ENCODE data around the gene SLC9A3. TPM values are rescaled to one million over a fixed set of nuclear protein-coding genes. Genes with fewer than 3 reads are reported as not detected.

Gene SLC9A3
- total and polyA plus RNA-seq, 2 donors = 2.1 to 2.8 TPM

GRCh38 chr5:445591-445990, 78.7 kb downstream of the SLC9A3 start:
- H3K36me3 ChIP-seq (ENCODE audit: insufficient read depth) = peaks cover 2% of the 10 kb centered on the region
- DNase-seq (ENCODE audit: extremely low spot score) = no peak
- H3K4me3 ChIP-seq (ENCODE audit: low read depth, low read length) = no peak overlapping the region
- WGBS = 88% methylated on average over 10 of the region's 10 CpGs
- peaks cover 2% of the 10 kb centered on the region for H3K4me1 ChIP-seq (ENCODE audit: insufficient read depth)
- H3K27ac ChIP-seq (ENCODE audit: low read depth) = no peak overlapping the region

- Histone ChIP-seq H3K4me3 (ENCODE audit: low read depth, low read length) (peak overlapping the region; percentile 77), H3K36me3 (ENCODE audit: insufficient read depth) (no peaks in the 10 kb centered on the region), H3K4me1 (ENCODE audit: insufficient read depth) (peaks cover 2% of the 10 kb centered on the region), H3K27ac (ENCODE audit: low read depth) (no peak overlapping the region)
- whole genome bisulfite sequencing = 80% methylated on average over 8 of the region's 8 CpGs
- DNase-seq (ENCODE audit: extremely low spot score) = no peak
These were observed 80.0 kb downstream of the SLC9A3 start for GRCh38 chr5:444226-444625.

GRCh38 chr5:443239-444151, 80.8 kb downstream of the SLC9A3 start:
- WGBS = 16% methylated on average over 62 of the region's 62 CpGs
- no peaks in the 10 kb centered on the region for H3K36me3 ChIP-seq (ENCODE audit: insufficient read depth)
- no peak for DNase-seq (ENCODE audit: extremely low spot score)
- H3K27ac ChIP-seq (ENCODE audit: low read depth) = no peak overlapping the region
- H3K4me1 ChIP-seq (ENCODE audit: insufficient read depth) = peaks cover 2% of the 10 kb centered on the region
- H3K4me3 ChIP-seq (ENCODE audit: low read depth, low read length) = peak overlapping the region; percentile 77

DNA sequence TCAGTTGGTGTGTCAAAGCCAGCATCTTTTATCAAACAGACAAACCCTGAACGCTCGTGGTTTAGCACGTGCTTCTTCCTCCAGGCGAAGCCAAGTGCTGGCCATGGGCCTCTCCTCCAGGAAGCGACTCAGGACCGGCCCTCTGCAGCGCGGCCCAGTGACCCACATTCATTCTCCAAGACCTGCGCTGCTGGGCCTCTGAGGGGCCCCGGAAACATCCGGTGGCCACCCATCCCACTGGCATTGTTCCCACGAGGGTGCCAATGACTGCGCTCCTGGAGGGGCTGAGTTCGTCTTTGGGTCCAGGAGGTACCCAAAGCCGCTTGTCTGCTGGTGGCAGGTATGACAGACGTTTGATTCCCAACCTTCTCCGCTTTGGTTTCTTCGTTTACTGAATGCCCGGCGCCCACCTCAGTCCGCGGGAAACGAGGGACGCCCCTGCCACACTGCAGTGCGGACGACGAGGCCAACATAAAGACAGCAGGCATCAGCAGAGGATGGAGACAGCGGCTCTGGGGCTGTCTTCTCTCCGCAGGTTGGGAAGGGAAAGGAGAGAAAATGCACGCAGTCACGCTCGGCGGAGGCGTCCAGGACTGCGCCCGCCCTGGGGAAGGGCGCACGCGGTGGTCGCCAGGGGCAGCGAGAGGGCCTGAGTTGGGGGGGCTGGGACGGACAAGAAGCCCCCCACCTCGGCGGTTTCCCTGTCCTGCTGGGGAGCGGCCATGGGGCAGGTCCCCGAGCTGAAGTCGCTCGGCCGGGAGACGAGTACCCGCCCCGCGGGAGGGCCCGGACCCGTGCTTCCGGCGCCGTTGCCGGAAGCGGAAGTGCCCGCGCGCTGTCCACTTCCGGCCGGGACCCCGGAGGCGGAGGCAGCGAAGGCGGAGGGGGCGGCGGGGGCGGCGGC, 81.7 kb downstream of the SLC9A3 start, which contains the start of gene EXOC3:
Gene EXOC3, plus strand, starts transcription at position 842 of the 904 bp plus-strand sequence. CDS start 3,030 bp downstream, outside the sequence.
- WGBS = 5% methylated on average over 71 of the region's 73 CpGs
- DNase-seq (ENCODE audit: extremely low spot score) = no peak

DNA sequence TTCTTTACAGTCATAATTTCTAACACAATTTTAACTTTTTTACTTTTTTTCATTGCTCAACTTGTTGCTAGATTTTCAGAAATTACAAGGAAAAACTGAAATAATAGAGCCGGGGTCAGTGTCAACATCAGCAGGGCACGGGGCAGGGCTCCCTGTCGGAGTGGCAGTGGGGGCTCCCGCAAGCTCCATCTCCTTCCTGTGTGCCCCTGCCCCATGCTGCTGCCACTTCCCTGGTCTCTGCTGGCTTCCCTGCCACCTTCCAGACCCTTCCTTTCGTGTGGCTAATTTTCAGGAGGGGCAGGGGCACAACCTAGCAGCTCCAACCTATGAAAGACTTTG, 82.3 kb downstream of the SLC9A3 start:
- Histone ChIP-seq H3K27ac (ENCODE audit: low read depth) (no peak overlapping the region), H3K4me1 (ENCODE audit: insufficient read depth) (peaks cover 2% of the 10 kb centered on the region), H3K4me3 (ENCODE audit: low read depth, low read length) (peak overlapping the region; percentile 77), H3K36me3 (ENCODE audit: insufficient read depth) (no peaks in the 10 kb centered on the region)
- 92% methylated on average over 5 of the region's 5 CpGs for WGBS
- no peak for DNase-seq (ENCODE audit: extremely low spot score)

More for the DNA sequence above, 81.7 kb downstream of the SLC9A3 start, which contains the start of gene EXOC3:
- Histone ChIP-seq H3K4me1 (ENCODE audit: insufficient read depth) (peaks cover 2% of the 10 kb centered on the region), H3K36me3 (ENCODE audit: insufficient read depth) (no peaks in the 10 kb centered on the region), H3K4me3 (ENCODE audit: low read depth, low read length) (peak within 1 kb of the TSS; percentile 77), H3K27ac (ENCODE audit: low read depth) (peak within 1 kb of the TSS; percentile 73)

DNA sequence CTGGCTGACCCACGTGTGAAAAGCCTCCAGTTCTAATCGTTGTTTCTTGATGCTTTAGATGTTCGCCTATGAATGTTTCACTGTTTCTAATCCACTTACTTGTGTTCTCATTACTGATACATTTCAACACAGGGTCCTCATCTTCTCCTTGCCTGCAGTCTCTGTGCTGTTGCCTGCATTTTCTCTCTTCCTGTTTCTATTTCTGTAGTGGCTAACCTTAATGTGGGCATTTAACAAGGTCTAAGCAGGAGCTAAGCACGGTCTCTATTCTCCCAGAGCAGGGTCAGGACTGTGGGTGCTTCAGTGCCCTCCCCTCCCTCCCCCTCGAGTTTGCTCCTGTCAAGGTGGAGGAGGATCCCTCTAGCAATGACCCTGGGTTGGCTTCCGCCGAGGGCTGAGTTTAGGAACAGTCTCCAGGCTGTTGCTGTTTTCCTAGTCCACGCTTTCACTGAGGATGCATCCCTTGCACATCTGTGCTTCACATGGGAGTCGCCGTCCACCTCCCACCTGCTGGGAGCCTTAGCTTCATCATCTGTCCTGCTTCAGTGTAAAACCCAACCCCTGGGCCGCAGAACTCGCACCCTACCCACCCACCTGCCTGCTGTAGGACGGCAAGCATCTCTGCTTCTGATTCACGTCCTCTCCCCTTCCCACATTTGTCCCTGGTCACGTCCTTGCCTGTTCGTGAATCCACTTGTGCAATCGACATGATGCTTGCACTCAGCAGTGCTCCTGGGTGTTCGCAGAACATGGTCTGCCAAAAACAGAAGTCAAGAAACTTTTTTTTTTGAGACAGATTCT, 83.6 kb downstream of the SLC9A3 start:
- no peak overlapping the region for H3K27ac ChIP-seq (ENCODE audit: low read depth)
- H3K36me3 ChIP-seq (ENCODE audit: insufficient read depth) = no peaks in the 10 kb centered on the region
- H3K4me1 ChIP-seq (ENCODE audit: insufficient read depth) = peaks cover 2% of the 10 kb centered on the region
- WGBS = 76% methylated on average over 18 of the region's 18 CpGs
- DNase-seq (ENCODE audit: extremely low spot score) = no peak
- H3K4me3 ChIP-seq (ENCODE audit: low read depth, low read length) = no peak overlapping the region

DNA sequence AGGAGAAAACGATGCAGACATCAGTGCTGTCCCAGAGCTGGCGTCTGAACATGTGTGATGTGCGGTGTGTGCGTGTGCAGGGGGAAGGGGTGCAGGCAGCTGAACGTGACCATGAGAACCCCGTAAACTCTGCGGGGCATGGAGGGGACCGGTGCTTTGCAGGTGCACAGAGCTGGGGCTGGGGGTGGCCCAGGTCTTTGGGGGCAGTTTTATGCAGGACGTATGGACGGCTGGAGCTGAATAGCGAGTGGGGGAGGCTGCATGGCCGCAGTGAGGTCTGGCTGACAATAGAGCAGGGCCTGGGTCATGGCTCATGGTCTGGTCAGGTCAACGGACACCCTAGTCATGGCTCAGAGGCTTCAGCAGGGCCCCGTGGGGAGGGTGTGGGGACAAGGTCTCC, 84.6 kb downstream of the SLC9A3 start:
- Histone ChIP-seq H3K27ac (ENCODE audit: low read depth) (no peak overlapping the region), H3K4me1 (ENCODE audit: insufficient read depth) (peaks cover 2% of the 10 kb centered on the region), H3K4me3 (ENCODE audit: low read depth, low read length) (no peak overlapping the region), H3K36me3 (ENCODE audit: insufficient read depth) (no peaks in the 10 kb centered on the region)
- no peak for DNase-seq (ENCODE audit: extremely low spot score)
- 71% methylated on average over 14 of the region's 14 CpGs for WGBS

DNA sequence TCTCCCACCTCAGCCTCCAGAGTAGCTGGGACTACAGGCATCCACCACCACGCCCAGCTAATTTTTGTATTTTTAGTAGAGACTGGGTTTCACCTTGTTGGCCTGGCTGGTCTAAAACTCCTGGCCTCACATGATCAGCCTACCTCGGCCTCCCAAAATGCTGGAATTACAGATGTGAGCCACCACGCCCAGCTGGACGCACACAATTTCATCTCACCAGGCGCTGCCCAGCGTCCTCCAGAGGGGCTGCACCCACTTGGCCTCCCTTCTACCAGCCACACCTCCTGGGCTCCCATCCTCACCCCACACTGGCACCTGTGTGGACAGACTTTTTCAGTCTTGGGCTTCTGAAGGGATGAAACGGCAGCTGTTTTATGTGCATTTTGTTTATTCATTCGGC, 85.1 kb downstream of the SLC9A3 start:
- no peak for DNase-seq (ENCODE audit: extremely low spot score)
- Histone ChIP-seq H3K27ac (ENCODE audit: low read depth) (no peak overlapping the region), H3K36me3 (ENCODE audit: insufficient read depth) (no peaks in the 10 kb centered on the region), H3K4me1 (ENCODE audit: insufficient read depth) (peaks cover 2% of the 10 kb centered on the region), H3K4me3 (ENCODE audit: low read depth, low read length) (no peak overlapping the region)
- 77% methylated on average over 8 of the region's 8 CpGs for WGBS

- no peak for DNase-seq (ENCODE audit: extremely low spot score)
- 68% methylated on average over 14 of the region's 14 CpGs for WGBS
- peaks cover 2% of the 10 kb centered on the region for H3K4me1 ChIP-seq (ENCODE audit: insufficient read depth)
- no peak overlapping the region for H3K4me3 ChIP-seq (ENCODE audit: low read depth, low read length)
- H3K36me3 ChIP-seq (ENCODE audit: insufficient read depth) = no peaks in the 10 kb centered on the region
- no peak overlapping the region for H3K27ac ChIP-seq (ENCODE audit: low read depth)
These were observed 85.7 kb downstream of the SLC9A3 start for GRCh38 chr5:438481-438981.

DNA sequence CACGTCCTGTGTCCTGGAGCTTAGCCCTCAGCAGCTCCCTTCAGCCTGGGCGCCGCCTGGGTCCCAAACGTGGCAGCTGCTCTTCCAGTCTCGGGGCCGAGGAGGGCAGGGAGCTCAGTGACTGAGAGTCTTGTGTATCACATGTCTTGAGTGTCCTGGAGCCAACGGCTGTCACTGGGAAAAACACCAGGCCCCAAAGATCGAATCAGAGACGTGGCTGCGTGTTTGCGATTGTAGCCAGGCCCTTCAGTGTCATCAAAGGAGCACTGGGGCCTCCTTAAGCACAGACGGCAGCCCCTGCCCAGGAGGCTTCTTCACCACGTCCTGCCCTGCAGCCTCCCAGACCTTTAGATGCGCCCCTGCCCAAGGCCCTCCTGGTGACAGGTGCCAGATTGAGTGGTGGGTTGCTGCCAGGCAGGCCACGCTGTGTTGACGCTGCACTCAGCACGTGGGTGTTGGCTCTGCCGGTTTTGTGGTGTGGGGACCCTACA, 86.9 kb downstream of the SLC9A3 start:
- no peak overlapping the region for H3K4me3 ChIP-seq (ENCODE audit: low read depth, low read length)
- no peaks in the 10 kb centered on the region for H3K36me3 ChIP-seq (ENCODE audit: insufficient read depth)
- 50% methylated on average over 18 of the region's 18 CpGs for WGBS
- H3K27ac ChIP-seq (ENCODE audit: low read depth) = no peak overlapping the region
- peaks cover 2% of the 10 kb centered on the region for H3K4me1 ChIP-seq (ENCODE audit: insufficient read depth)
- DNase-seq (ENCODE audit: extremely low spot score) = no peak

DNA sequence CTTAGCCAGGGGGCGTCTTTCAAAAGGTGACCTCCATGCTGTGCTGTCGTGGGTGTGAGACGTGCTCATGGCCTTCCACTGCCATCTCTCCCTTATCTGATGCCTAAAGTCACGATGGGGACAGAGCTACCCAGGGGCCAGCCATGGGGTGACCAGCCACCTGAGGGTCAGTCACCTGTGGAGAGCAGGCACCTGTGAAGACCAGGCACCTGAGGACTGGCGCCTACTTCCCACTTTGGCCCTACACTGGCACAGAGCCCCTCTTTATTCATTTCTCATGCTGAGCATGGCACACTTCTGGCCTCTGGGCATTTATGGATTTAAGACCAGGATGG, 87.6 kb downstream of the SLC9A3 start:
- Histone ChIP-seq H3K27ac (ENCODE audit: low read depth) (no peak overlapping the region), H3K36me3 (ENCODE audit: insufficient read depth) (no peaks in the 10 kb centered on the region), H3K4me3 (ENCODE audit: low read depth, low read length) (no peak overlapping the region), H3K4me1 (ENCODE audit: insufficient read depth) (no peaks in the 10 kb centered on the region)
- no peak for DNase-seq (ENCODE audit: extremely low spot score)
- WGBS = 80% methylated on average over 5 of the region's 5 CpGs

DNA sequence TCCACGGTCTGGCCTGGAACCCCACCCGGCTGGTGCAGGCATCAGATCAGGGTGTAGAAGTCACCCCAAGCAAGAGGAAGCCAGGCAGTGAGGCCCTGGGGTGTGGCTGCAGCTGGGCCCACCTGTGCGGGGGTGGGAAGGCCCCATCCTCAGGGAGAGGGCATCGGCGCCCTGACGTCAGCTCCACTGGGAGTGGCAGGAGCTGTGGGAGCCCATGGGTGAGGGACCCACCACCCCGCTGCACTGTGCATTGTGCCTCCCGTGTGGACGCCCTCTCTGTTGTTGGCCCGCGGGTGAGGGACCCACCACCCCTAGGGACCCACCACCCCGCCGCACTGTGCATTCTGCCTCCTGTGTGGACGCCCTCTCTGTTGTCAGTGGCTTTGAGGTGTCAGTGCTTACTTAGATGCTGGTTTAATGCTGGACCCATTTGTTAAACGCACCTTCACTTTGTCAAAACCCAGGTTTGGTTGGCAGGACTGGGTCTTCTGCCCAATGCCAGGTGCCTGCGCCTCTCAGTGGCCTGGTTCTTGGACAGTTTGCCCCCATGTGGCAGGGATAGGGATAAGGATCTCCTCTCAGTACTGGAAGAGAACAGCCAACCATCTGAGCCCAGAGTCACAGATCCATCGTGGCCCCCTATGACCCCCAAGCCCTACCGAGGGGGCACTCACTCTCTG, 88.1 kb downstream of the SLC9A3 start:
- no peaks in the 10 kb centered on the region for H3K36me3 ChIP-seq (ENCODE audit: insufficient read depth)
- H3K4me3 ChIP-seq (ENCODE audit: low read depth, low read length) = no peak overlapping the region
- WGBS = 81% methylated on average over 18 of the region's 18 CpGs
- H3K27ac ChIP-seq (ENCODE audit: low read depth) = no peak overlapping the region
- DNase-seq (ENCODE audit: extremely low spot score) = no peak
- H3K4me1 ChIP-seq (ENCODE audit: insufficient read depth) = no peaks in the 10 kb centered on the region
